ENCODE data around the gene COL18A1. TPM values are rescaled to one million over a fixed set of nuclear protein-coding genes. Genes with fewer than 3 reads are reported as not detected.

Gene COL18A1
- total RNA-seq, 4 donors from 2014 or later: 18.6 to 85.0 (median 33.0) TPM

GRCh38 chr21:45488931-45489721 is 84.2 kb downstream of the COL18A1 start:
- no peaks in the 10 kb centered on the region for H3K27me3 ChIP-seq
- no peaks in the 10 kb centered on the region for H3K9me3 ChIP-seq
- H3K4me1 ChIP-seq: no peaks in the 10 kb centered on the region
- DNase-seq: no peak
- H3K4me3 ChIP-seq: no peak overlapping the region
- no peak for TF ChIP-seq CTCF (IDR thresholded peaks at IDR 0.05)
- no peak for TF ChIP-seq POLR2A (IDR thresholded peaks at IDR 0.05)
- H3K27ac ChIP-seq: no peak overlapping the region
- peaks cover 0 to 3% (median 0%) of the 10 kb centered on the region in 3 donors for H3K36me3 ChIP-seq

DNA sequence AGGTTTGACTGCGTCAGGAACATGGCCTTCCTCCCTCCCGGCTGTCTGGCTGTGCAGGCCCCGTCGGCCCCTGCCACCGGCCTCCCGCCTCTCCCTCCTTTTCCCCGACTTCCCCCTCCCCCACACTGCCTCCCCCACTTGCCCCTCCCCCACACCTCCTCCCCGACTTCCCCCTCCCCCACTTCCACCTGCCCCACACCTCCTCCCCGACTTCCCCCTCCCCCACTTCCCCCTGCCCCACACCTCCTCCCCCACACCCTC is 84.7 kb downstream of the COL18A1 start:
- Histone ChIP-seq H3K27me3 (no peaks in the 10 kb centered on the region), H3K4me3 (no peak overlapping the region), H3K36me3 (no peaks in the 10 kb centered on the region), H3K4me1 (no peaks in the 10 kb centered on the region), H3K27ac (no peak overlapping the region), H3K9me3 (no peaks in the 10 kb centered on the region)
- TF ChIP-seq CTCF (IDR thresholded peaks at IDR 0.05): no peak
- no peak for TF ChIP-seq POLR2A (IDR thresholded peaks at IDR 0.05)
- DNase-seq: no peak

GRCh38 chr21:45490049-45490731 is 85.2 kb downstream of the COL18A1 start:
- TF ChIP-seq POLR2A (IDR thresholded peaks at IDR 0.05) (no peak), CTCF (IDR thresholded peaks at IDR 0.05) (no peak)
- Histone ChIP-seq H3K4me3 (no peak overlapping the region), H3K27me3 (no peaks in the 10 kb centered on the region), H3K27ac (no peak overlapping the region), H3K9me3 (no peaks in the 10 kb centered on the region), H3K4me1 (no peaks in the 10 kb centered on the region), H3K36me3 (no peaks in the 10 kb centered on the region)
- no peak for DNase-seq

GRCh38 chr21:45491056-45491455 is 86.1 kb downstream of the COL18A1 start:
- DNase-seq: no peak
- Histone ChIP-seq H3K36me3 (peaks cover 0 to 3% (median 0%) of the 10 kb centered on the region in 3 donors), H3K27ac (no peak overlapping the region), H3K4me3 (no peak overlapping the region), H3K4me1 (no peaks in the 10 kb centered on the region), H3K27me3 (no peaks in the 10 kb centered on the region), H3K9me3 (no peaks in the 10 kb centered on the region)
- TF ChIP-seq CTCF (IDR thresholded peaks at IDR 0.05) (no peak), POLR2A (IDR thresholded peaks at IDR 0.05) (no peak)

GRCh38 chr21:45491623-45492022 is 86.7 kb downstream of the COL18A1 start:
- Histone ChIP-seq H3K4me3 (no peak overlapping the region), H3K27ac (no peak overlapping the region), H3K36me3 (peaks cover 0 to 8% (median 0%) of the 10 kb centered on the region in 3 donors), H3K27me3 (no peaks in the 10 kb centered on the region), H3K9me3 (no peaks in the 10 kb centered on the region), H3K4me1 (no peaks in the 10 kb centered on the region)
- DNase-seq: no peak
- no peak for TF ChIP-seq POLR2A (IDR thresholded peaks at IDR 0.05)
- no peak for TF ChIP-seq CTCF (IDR thresholded peaks at IDR 0.05)
